SKM-1 (cell line): ENCODE results near the gene USP21.

Experiments used
- DNase-seq: peaks from one replicate; lab custom pipeline; 2025; ENCODE audit not compliant: unreplicated experiment; lab: John Stamatoyannopoulos, UW

Gene USP21

DNA sequence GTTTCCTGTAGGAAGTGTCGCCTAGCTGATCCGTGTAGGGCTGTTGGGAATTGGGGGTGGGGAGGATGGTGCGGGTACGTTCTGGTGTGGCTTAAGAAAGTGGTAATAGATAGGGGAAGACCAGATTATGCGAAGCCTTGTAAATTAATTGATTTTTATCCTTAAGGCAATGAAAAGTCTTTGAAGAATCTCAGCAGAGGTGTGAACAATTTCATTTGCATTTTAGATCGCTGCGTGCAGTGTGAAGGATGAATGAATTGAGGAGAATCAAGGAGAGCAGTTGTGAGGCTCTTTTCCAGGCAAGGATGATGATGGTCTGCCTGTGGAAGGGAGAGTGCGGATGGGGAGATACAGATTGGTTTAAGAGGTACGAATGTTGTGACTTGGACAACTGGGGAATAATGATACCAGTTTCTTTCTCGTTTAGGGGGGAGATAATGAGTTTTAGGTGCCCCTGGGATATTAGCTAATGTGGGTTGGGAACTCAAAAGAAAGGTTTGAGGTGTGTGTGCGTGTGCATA lies 26.0 kb upstream of the USP21 start:
- DNase-seq: no peak

- no peak for DNase-seq
Observed at GRCh38 chr1:161137881-161138280, 21.4 kb upstream of the USP21 start.

GRCh38 chr1:161138431-161138830 lies 20.9 kb upstream of the USP21 start:
- DNase-seq: no peak

- DNase-seq: peak; percentile 61
Observed at GRCh38 chr1:161139766-161140165, 19.5 kb upstream of the USP21 start.

DNA sequence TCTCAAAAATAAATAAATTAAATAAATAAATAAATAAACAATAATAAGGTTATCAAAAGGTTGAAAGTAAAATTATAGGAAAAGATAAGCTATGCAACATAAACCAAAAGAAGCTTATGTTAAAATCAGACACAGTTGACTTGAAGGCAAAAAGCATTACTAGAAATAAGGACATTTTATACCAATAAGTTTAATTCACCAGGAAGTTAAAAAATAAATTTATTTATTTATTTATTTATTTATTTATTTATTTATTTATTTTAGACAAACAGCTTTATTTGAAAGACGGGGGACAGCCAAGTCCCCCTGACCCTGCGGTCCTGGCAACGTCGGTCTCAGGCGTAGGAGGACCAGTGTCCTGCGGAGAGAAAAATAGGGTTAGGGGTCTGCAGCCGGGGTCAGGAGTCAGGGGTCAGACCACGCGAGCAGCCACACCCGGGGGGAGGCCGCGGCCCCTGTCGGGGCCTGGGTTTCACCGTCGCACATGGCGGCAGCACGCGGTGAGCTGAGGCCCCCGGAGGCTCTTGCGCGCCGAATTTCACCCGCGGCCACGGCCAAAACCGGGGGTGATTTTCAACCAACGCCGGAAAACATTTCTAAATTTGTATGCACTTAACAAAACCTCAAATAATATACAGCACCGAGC lies 18.4 kb upstream of the USP21 start:
- DNase-seq: no peak

DNA sequence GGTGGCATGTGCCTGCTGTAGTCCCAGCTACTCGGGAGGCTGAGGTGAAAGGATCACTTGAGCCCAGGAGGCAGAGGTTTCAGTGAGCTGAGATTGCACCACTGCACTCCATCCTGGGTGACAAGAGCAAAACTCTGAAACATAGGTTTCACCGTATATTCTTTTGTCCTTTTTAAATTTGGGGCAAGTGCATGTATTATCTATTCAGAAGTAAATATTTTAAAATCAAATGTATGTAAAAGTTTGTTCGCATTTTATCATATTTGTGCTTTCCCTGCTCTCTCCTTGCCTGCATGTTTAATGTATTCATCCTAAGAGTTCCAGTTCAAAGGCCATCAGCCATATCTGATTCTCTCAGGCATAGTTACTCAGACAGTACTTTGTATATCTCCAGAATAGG lies 13.5 kb upstream of the USP21 start:
- no peak for DNase-seq

DNA sequence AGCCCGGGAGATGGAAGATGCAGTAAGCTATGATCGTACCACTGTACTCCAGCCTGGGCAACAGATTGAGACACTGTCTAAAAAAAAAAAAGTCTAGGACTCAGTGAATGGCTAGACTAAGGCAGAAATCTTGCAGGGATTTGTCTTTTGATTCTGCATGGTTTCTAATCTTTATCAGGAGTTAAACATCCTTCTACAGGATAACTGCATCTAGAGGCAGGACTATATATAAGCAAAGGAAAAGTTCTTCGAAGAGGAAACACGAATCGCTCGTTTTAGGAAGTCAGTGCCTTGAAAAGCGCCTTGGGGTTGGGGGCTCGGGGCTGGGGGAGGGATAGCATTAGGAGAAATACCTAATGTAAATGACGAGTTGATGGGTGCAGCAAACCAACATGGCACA lies 6.1 kb upstream of the USP21 start:
- DNase-seq: no peak

DNA sequence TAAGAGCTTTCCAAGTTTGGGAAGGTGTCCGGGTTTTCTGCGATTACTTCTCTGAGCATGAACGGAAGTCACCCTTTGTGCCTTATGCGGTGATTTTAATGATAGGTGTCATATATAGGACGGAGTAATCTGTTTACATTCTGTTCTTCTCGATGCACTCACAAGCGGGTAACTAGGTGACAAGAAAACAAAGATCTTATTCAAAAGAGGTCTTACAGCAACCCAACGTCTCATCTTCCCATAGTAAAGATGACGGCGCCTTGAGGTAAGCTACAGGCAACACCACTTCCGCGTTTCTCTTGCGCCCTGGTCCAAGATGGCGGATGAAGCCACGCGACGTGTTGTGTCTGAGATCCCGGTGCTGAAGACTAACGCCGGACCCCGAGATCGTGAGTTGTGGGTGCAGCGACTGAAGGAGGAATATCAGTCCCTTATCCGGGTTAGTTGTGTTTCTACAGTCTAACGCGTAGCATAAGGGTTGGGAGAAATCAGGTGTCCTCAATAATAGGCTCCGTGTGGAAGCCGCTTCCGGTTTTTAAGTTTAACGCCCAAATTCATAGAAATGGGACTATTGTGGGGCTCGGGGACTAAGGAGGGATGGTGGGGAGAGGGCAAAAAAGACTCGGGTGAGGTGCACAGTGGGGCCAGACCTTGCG lies 5.5 kb upstream of the USP21 start, which contains the start of gene UFC1:
TSS of gene UFC1 (plus strand) at position 297 of the 656 bp plus-strand sequence. CDS start at position 317, 20 bp downstream.
- DNase-seq: peak; percentile 96

DNA sequence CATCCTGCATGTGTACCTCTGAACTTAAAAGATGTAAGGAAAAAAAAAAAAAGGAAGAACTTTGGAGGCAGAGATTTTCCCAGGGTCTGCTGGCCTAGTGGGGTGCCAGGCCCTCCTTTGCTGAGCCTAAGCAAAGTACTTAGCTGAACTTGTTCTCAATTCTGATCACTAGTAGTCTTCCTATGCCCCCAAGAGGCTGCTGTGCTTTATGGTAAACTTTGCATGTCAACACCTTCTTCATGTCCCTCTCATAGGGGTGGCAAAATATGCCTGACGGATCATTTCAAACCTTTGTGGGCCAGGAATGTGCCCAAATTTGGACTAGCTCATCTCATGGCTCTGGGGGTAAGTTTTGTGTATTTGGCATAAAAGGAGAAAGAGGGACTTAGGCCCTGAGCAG lies 1.4 kb upstream of the USP21 start:
- DNase-seq: no peak

DNA sequence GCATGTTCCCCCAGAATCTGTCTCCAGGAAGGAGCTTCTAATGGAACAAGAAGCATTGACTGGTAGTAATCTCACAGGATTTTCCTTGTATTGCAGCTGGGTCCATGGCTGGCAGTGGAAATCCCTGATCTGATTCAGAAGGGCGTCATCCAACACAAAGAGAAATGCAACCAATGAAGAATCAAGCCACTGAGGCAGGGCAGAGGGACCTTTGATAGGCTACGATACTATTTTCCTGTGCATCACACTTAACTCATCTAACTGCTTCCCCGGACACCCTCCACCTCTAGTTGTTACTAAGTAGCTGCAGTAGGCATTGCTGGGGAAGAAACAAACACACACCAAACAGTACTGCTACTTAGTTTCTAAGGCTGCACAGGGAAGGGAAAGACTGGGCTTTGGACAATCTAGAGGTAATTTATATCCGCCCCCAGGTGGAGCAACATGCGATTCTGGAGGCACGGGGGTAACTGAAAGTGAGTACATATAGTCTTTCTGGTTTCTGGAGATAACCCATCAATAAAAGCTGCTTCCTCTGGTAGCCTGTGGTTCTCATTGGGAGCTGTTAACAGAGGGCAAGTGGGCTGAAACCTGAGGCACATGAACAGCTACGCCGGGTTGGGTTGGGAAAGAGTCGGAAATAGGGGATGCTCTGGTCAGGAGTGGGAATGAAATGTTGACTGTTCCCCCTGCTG lies 837 bp upstream of the USP21 start:
- no peak for DNase-seq

DNA sequence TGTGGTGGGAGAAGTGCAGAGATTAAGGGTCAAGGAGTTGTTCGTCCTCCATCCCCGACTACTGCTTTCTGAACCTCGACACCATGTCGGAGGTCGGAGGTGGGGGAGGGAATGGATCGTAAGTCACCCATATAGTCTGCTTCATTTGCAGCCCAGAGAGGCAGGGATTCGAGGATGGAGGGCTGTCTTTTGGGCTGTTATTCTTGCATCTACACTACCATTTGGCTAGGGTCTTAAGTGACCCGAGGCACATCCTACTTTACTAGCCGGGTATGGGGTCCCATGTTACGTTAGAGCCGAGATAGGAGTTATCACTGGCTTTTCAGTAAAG lies 578 bp downstream of the USP21 start:
- DNase-seq: no peak

DNA sequence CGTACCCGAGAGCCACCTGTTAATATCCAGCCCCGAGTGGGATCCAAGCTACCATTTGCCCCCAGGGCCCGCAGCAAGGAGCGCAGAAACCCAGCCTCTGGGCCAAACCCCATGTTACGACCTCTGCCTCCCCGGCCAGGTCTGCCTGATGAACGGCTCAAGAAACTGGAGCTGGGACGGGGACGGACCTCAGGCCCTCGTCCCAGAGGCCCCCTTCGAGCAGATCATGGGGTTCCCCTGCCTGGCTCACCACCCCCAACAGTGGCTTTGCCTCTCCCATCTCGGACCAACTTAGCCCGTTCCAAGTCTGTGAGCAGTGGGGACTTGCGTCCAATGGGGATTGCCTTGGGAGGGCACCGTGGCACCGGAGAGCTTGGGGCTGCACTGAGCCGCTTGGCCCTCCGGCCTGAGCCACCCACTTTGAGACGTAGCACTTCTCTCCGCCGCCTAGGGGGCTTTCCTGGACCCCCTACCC lies 1.4 kb downstream of the USP21 start:
- DNase-seq: no peak

DNA sequence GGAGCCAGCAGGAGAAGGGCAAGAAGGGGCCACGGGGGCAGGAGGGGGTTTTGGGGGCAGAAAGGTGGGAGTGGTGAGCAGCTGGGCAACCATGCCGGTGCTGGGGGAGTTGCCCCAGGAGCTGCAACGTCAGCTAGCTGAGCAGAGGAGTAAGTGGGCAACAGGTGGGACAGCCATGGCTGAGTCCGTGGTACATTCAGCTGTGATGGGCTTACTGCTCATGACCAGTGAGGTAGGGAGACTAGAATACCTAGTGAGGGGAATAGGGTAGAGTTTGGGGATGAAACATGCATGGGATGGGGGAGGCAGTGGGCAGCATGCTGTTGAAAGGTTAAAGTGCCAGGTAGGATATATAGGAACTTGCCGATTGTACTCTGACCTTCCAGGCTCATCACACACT lies 2.4 kb downstream of the USP21 start:
- no peak for DNase-seq

DNA sequence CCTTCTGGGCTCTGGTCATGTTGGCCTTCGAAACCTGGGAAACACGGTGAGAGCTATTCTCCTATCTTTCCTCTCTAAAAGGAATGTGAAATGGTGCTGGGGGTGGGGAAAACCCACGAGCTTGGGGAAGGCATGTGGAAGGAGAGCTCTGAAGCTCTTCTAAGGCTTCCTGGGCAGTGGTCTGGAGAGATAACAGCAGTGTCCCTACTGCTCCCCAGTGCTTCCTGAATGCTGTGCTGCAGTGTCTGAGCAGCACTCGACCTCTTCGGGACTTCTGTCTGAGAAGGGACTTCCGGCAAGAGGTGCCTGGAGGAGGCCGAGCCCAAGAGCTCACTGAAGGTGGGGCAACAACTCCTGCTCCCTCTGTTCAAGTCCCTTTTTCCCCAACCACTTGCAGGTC lies 2.8 kb downstream of the USP21 start:
- DNase-seq: no peak

- no peak for DNase-seq
Observed at GRCh38 chr1:161162806-161163205, 3.5 kb downstream of the USP21 start.

DNA sequence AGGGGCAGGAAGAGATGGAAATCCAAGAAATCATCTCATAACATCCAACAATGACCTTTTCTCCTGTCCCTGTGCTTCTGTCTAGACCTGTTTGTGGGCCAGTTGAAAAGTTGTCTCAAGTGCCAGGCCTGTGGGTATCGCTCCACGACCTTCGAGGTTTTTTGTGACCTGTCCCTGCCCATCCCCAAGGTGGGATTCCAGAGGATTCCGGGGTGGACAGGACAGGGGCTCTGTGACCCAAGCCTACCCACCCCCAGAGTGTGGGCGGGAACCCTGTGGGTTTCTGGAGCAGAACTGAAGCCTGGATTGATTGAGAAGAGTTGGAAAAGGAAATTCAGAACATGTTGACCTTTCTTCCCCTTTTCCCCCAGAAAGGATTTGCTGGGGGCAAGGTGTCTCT lies 4.5 kb downstream of the USP21 start:
- no peak for DNase-seq

GRCh38 chr1:161164901-161165610 lies 5.8 kb downstream of the USP21 start:
- DNase-seq: no peak

DNA sequence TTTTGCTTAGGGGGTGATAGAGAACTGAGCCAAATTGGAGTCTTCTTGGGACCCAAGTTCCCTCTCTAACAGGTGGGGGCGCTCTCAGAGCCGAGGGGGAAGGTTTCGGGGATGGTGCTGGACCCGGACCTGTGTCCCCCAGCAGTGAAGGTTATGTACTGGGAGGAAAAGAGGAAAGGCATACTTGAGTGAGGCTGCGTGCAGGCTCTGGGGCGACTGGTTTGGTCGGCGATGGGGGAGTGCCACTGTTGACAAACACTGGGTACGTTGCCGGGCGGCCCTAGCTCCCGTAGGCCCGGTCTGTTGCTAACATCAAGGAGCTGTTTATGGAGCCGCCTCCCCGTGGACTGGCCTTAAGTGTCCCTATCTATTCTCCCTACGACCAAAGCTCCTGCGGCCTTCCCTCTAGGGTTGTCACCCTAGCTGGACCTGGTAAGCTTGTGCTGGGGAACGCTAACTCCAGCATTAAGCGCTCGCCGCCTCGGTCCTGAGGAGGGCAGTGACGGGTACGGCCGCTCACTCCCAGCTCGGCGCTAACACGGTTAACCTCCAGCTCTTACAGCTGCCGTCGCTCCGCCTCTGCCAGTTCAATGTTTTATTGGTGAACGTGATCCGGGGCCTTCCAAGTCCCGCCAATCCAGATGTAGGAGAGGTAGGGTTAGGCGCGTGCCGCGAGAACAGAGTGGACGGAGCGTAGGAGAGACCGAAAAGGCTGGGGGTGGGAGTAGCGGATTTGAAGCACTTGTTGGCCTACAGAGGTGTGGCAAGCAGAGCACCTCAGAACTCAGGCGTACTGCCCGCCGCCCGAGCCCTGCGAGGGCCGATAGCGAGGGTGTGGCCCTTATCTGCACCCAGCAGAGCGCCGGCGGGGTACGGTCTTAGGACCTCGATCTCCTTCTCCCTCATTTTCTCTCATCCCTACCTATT lies 6.7 kb downstream of the USP21 start, which contains the start of gene PPOX:
TSS of gene PPOX (plus strand) at position 685 of the 927 bp plus-strand sequence. CDS start 422 bp downstream, outside the sequence.
- peak; percentile 99 for DNase-seq

DNA sequence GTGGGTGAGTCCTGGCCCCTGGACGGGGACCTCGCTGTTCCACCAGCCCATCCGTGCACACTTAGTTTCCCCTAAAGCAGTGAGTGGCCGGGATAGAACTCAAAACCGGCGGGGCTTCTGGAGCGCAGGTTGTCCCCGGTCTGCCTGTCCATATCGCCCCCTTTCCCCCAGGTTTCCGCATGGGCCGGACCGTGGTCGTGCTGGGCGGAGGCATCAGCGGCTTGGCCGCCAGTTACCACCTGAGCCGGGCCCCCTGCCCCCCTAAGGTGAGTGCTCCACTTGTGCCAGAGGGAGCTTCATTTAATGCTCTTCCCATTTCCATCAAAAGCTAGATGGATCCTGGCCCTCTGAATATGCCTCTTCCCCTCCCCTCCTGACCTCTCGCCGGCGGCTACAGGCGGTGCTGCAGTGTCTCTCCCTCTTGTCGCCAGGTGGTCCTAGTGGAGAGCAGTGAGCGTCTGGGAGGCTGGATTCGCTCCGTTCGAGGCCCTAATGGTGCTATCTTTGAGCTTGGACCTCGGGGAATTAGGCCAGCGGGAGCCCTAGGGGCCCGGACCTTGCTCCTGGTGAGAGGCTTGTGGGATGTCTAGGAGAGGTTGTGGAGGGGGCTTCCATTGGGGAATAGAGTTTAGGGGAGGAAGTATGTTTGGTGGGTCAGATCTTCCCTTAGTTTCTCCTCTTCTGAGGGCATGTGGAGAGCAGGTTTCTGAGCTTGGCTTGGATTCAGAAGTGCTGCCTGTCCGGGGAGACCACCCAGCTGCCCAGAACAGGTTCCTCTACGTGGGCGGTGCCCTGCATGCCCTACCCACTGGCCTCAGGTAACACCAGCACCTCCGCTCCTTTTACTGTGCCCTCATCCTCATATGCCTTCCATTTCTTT lies 7.6 kb downstream of the USP21 start:
- peak; percentile 18 for DNase-seq
